HepG2 (cell line): ENCODE results near the gene MBLAC2. TPM values are rescaled to one million over a fixed set of nuclear protein-coding genes. Genes with fewer than 3 reads are reported as not detected.

Experiments used
- ATAC-seq: fragments of 200-7000 bp; cut with Tn5 transposase; 3 replicates; pipeline ENCODE4 v1.9.1; 2020; ENCODE audit warnings: mild to moderate bottlenecking, moderate library complexity
- BruUV-seq: library from RNA; stranded (reverse); fragments of 400-500 nt; replicated peaks from 2 replicates; lab custom pipeline; 2021; lab: Mats Ljungman, UMichigan
- CTCF ChIA-PET: fragments of 300-600 bp; formaldehyde crosslinking; extraction: SDS; loops from one replicate; lab custom pipeline; 2021; ENCODE audit warnings: low total read pairs, inconsistent platforms, low intra/inter-chr PET ratio; lab: Yijun Ruan, JAX
- POLR2A ChIA-PET: fragments of 350-600 bp; sonication (Branson Sonifier 250); formaldehyde crosslinking; loops from one replicate; lab custom pipeline; 2020; ENCODE audit warnings: antibody characterized with exemption, inconsistent platforms; lab: Yijun Ruan, JAX
- DNase-seq: peaks from one replicate; pipeline ENCODE4 v3.0.0-alpha.2; 2015; ENCODE audit warnings: low spot score
- FAIRE-seq: peaks from 3 replicates; lab custom pipeline; 2011; peaks lifted over from hg19 to GRCh38; lab: Jason Lieb, UNC
- H2AFZ ChIP-seq: one replicate; pipeline ENCODE4 v1.6.1; 2011; ENCODE audit warnings: low read length, inconsistent platforms
- H3K27ac ChIP-seq: fragments of 300-600 bp; 3 replicates; pipeline ENCODE4 v1.8.0; 2011; ENCODE audit warnings: mixed run types, mild to moderate bottlenecking, mixed read lengths, low read length, inconsistent platforms; ENCODE audit not compliant: insufficient read depth; ENCODE audit errors: extremely low read length
- H3K27me3 ChIP-seq, 2 experiments: fragments of 200-600 bp in 1 of 2; 2 replicates in 1 of 2; 3 replicates in 1 of 2; pipeline versions ENCODE4 v1.6.0 to v1.8.0; 2011; ENCODE audit warnings: low read length in 2 of 2, mild to moderate bottlenecking in 2 of 2, moderate library complexity in 2 of 2, inconsistent platforms in 1 of 2; ENCODE audit not compliant: insufficient read depth in 2 of 2, control insufficient read depth in 1 of 2
- H3K36me3 ChIP-seq, 2 experiments: fragments of 200-600 bp in 1 of 2; replicated peaks in 1 of 2; 2 replicates in 1 of 2; 3 replicates in 1 of 2; pipeline versions ENCODE4 v1.5.1 to v1.8.0; 2011; ENCODE audit warnings: low read length in 2 of 2, inconsistent platforms in 1 of 2; ENCODE audit not compliant: insufficient read depth in 2 of 2, control insufficient read depth in 1 of 2
- H3K4me1 ChIP-seq: 2 replicates; pipeline ENCODE4 v1.5.1; 2012; ENCODE audit warnings: low read length, inconsistent platforms; ENCODE audit not compliant: insufficient read depth
- H3K4me2 ChIP-seq: 2 replicates; pipeline ENCODE4 v1.6.0; 2011; ENCODE audit warnings: low read depth, low read length, inconsistent platforms
- H3K4me3 ChIP-seq, 3 experiments: fragments of 200-600 bp in 1 of 3; sonication (generic), shearing (Covaris generic) in 1 of 3; replicated peaks in 1 of 3; 2 replicates each; pipeline ENCODE4 v1.5.1; 2011 to 2016; ENCODE audit warnings: low read length in 3 of 3, inconsistent platforms in 2 of 3, low read depth in 2 of 3, mild to moderate bottlenecking in 2 of 3, control low read depth in 1 of 3, mixed read lengths in 1 of 3; ENCODE audit not compliant: insufficient read depth in 1 of 3
- H3K79me2 ChIP-seq: one replicate; pipeline ENCODE4 v1.6.1; 2011; ENCODE audit warnings: low read length, inconsistent platforms; ENCODE audit not compliant: insufficient read depth
- H3K9ac ChIP-seq: 2 replicates; pipeline ENCODE4 v1.6.0; 2011; ENCODE audit warnings: mild to moderate bottlenecking, low read depth, low read length, inconsistent platforms; ENCODE audit not compliant: insufficient read depth
- H3K9me3 ChIP-seq: 2 replicates; pipeline ENCODE4 v1.5.1; 2012; ENCODE audit warnings: mild to moderate bottlenecking, low read length
- H4K20me1 ChIP-seq: 2 replicates; pipeline ENCODE4 v1.6.0; 2011; ENCODE audit warnings: inconsistent platforms, mild to moderate bottlenecking, low read length, moderate library complexity; ENCODE audit not compliant: insufficient read depth
- ARID2 ChIP-seq: sonication (generic); formaldehyde crosslinking; IDR thresholded peaks from 2 replicates; pipeline ENCODE4 v1.8.1; 2022; ENCODE audit warnings: mild to moderate bottlenecking, missing genetic modification reagents, borderline replicate concordance
- EP300 ChIP-seq, 3 experiments: sonication (generic) in 1 of 3; formaldehyde crosslinking in 1 of 3; IDR thresholded peaks; 2 replicates each; pipeline versions ENCODE4 v1.5.1 to v1.6.1; 2011 to 2020; ENCODE audit warnings: low read depth in 2 of 3, low read length in 2 of 3, borderline replicate concordance in 1 of 3, improper control_type of control experiment in 1 of 3, mild to moderate bottlenecking in 1 of 3, missing genetic modification reagents in 1 of 3, moderate library complexity in 1 of 3
- GATAD1 ChIP-seq: IDR thresholded peaks from 2 replicates; pipeline ENCODE4 v1.6.1; 2016; ENCODE audit warnings: missing genetic modification reagents, missing compliant biosample characterization
- HDAC1 ChIP-seq: sonication (generic); formaldehyde crosslinking; IDR thresholded peaks from 2 replicates; pipeline ENCODE4 v1.5.1; 2020; ENCODE audit warnings: mild to moderate bottlenecking, missing genetic modification reagents
- MLLT10 ChIP-seq: sonication (generic); formaldehyde crosslinking; IDR thresholded peaks from 2 replicates; pipeline ENCODE4 v1.4.0; 2020; ENCODE audit warnings: missing genetic modification reagents
- NR2F6 ChIP-seq, 2 experiments: IDR thresholded peaks; 2 replicates each; pipeline ENCODE4 v1.6.1; 2016; ENCODE audit warnings: antibody characterized with exemption in 1 of 2, mild to moderate bottlenecking in 1 of 2
- RFX1 ChIP-seq: fragments of 450-650 bp; IDR thresholded peaks from 2 replicates; pipeline ENCODE4 v1.6.1; 2017
- RFX3 ChIP-seq: IDR thresholded peaks from 2 replicates; pipeline ENCODE4 v1.6.1; 2016; ENCODE audit warnings: missing biosample characterization, missing genetic modification reagents
- ZBTB20 ChIP-seq: sonication (generic); formaldehyde crosslinking; IDR thresholded peaks from 2 replicates; pipeline ENCODE4 v1.8.1; 2023; ENCODE audit warnings: missing genetic modification reagents, low read depth, mild to moderate bottlenecking, borderline replicate concordance
- ZFP41 ChIP-seq: sonication (generic); formaldehyde crosslinking; IDR thresholded peaks from 2 replicates; pipeline ENCODE4 v1.4.0; 2020; ENCODE audit warnings: mild to moderate bottlenecking, missing genetic modification reagents, borderline replicate concordance
- ZNF619 ChIP-seq: sonication (generic); formaldehyde crosslinking; IDR thresholded peaks from 2 replicates; pipeline ENCODE4 v1.4.0; 2020; ENCODE audit warnings: mild to moderate bottlenecking, missing genetic modification reagents
- ZNF879 ChIP-seq: sonication (generic); formaldehyde crosslinking; IDR thresholded peaks from 2 replicates; pipeline ENCODE4 v1.8.1; 2023; ENCODE audit warnings: missing genetic modification reagents
- WGBS: methylation state at CpG from one replicate; pipeline ENCODE4 v1.1.6; 2017; ENCODE audit warnings: low lambda C conversion rate; 5-methylcytosine and 5-hydroxymethylcytosine counted together
- in situ Hi-C: cut with HindIII; loops from 2 replicates; pipeline ENCODE4 v1.10.0; 2017; ENCODE audit warnings: low pct_unique_long_range_greater_than_20kb; ENCODE audit not compliant: extremely low pct_ligation_motif_present
- intact Hi-C: fragments of 100-400 bp; cut with micrococcal nuclease; formaldehyde crosslinking; loops from one replicate; pipeline ENCODE4 v1.10.0; 2022; ENCODE audit not compliant: unreplicated experiment
- polyA plus RNA-seq, 8 experiments: library from polyadenylated mRNA; depleted of rRNA in 3 of 8; stranded (reverse) in 7 of 8; unstranded in 1 of 8; fragments of >200 nt; fragmentation: Illumina TruSeq in 4 of 8; extraction: Trizol in 4 of 8; gene quantifications; 2 replicates each; pipeline versions ENCODE4 v1.2.1 to v1.2.3, GENCODE V29; 2011 to 2016; ENCODE audit warnings: low read depth in 4 of 8, missing spikeins in 1 of 8, mixed read lengths in 1 of 8; ENCODE audit not compliant: insufficient read depth in 1 of 8
- total RNA-seq, 5 experiments: library from RNA; depleted of rRNA; stranded (reverse); fragments of >200 nt; fragmentation: Illumina TruSeq; extraction: Trizol; gene quantifications; 2 replicates each; pipeline ENCODE4 v1.2.3, GENCODE V29; 2016; ENCODE audit warnings: low read depth in 1 of 5
- TF ChIP-seq, protein P1 (sequence below): sonication (generic); formaldehyde crosslinking; IDR thresholded peaks from 2 replicates; pipeline ENCODE4 v1.4.0; 2020; ENCODE audit warnings: missing genetic modification reagents
- TF ChIP-seq, protein P2 (sequence below): sonication (generic); formaldehyde crosslinking; IDR thresholded peaks from 2 replicates; pipeline ENCODE4 v1.5.1; 2020; ENCODE audit warnings: missing genetic modification reagents, mild to moderate bottlenecking, borderline replicate concordance
- TF ChIP-seq, protein P3 (sequence below): sonication (generic); formaldehyde crosslinking; IDR thresholded peaks from 2 replicates; pipeline ENCODE4 v1.8.0; 2022; ENCODE audit warnings: missing genetic modification reagents, low read depth, mild to moderate bottlenecking, borderline replicate concordance
- TF ChIP-seq, protein P4 (sequence below): sonication (generic); formaldehyde crosslinking; IDR thresholded peaks from 2 replicates; pipeline ENCODE4 v1.5.0; 2020; ENCODE audit warnings: missing genetic modification reagents

MBLAC2 gene
- total and polyA plus RNA-seq, 2 of the 13 experiments (the other 11 are each of a cell fraction or from before 2014, with no cell fraction given), result 2.9 to 4.1 TPM

DNA sequence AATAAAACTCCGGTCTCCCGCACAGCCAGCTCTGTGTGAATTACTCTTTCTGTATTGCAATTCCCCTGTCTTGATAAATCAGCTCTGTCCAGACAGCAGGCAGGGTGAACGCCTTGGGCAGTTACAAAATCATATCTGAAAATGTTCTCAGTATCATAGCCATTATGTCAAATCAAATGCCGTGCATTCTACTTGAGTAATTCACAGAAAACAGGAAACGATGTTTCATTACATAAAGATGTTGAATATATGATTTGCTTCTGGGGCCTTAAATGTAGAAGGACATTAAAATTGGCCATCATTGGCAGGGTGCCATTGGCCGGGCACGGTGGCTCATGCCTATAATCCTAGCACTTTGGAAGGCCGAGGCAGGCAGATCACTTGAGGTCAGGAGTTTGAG lies 8.6 kb upstream of the MBLAC2 start (continued):
- TF ChIP-seq, protein P1, sequence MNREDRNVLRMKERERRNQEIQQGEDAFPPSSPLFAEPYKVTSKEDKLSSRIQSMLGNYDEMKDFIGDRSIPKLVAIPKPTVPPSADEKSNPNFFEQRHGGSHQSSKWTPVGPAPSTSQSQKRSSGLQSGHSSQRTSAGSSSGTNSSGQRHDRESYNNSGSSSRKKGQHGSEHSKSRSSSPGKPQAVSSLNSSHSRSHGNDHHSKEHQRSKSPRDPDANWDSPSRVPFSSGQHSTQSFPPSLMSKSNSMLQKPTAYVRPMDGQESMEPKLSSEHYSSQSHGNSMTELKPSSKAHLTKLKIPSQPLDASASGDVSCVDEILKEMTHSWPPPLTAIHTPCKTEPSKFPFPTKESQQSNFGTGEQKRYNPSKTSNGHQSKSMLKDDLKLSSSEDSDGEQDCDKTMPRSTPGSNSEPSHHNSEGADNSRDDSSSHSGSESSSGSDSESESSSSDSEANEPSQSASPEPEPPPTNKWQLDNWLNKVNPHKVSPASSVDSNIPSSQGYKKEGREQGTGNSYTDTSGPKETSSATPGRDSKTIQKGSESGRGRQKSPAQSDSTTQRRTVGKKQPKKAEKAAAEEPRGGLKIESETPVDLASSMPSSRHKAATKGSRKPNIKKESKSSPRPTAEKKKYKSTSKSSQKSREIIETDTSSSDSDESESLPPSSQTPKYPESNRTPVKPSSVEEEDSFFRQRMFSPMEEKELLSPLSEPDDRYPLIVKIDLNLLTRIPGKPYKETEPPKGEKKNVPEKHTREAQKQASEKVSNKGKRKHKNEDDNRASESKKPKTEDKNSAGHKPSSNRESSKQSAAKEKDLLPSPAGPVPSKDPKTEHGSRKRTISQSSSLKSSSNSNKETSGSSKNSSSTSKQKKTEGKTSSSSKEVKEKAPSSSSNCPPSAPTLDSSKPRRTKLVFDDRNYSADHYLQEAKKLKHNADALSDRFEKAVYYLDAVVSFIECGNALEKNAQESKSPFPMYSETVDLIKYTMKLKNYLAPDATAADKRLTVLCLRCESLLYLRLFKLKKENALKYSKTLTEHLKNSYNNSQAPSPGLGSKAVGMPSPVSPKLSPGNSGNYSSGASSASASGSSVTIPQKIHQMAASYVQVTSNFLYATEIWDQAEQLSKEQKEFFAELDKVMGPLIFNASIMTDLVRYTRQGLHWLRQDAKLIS (CRISPR knock-in tag), result no peak
- TF ChIP-seq ZBTB20 (CRISPR knock-in tag) (no peak), ZFP41 (no peak), ZNF619 (CRISPR knock-in tag) (no peak), RFX3 (CRISPR knock-in tag) (no peak), GATAD1 (no peak), ARID2 (CRISPR knock-in tag) (no peak), EP300 (IDR thresholded peaks at IDR 0.05; ENCODE audit: low read depth in 2 of 2, low read length in 2 of 2) (no peak), EP300 (CRISPR knock-in tag; IDR thresholded peaks at IDR 0.05; ENCODE audit: borderline replicate concordance) (no peak), RFX1 (no peak), MLLT10 (no peak), ZNF879 (no peak)

DNA sequence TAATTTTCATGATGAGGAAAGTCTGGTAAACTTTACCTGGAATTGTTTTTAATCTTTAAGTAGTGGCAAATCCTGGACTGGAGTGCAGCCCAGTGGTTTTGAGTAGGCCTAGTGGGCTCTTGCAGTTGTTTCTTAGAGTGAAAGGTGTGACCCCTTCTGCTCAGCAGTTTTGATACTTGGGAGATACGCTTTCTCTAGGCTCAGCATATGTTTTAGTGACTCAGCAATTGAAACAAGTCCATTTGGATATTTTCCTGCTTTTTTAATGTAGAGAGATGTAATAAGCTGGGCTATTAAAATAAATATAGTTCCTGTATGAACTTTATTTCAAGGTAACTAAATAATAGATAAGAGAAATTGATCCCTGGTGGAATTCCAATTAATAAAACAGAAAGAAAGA lies 6.1 kb upstream of the MBLAC2 start:
- Histone ChIP-seq H3K4me1 (peaks cover 20% of the 10 kb centered on the region), H3K27me3 (no peaks in the 10 kb centered on the region), H3K9ac (no peak overlapping the region), H3K9me3 (no peaks in the 10 kb centered on the region), H3K4me3 (no peak overlapping the region), H2AFZ (no peak overlapping the region), H4K20me1 (no peaks in the 10 kb centered on the region), H3K79me2 (no peaks in the 10 kb centered on the region), H3K27ac (no peak overlapping the region), H3K36me3 (0 out of 5 replicates have a peak, but pooled peaks cover 0 to 4% of the 10 kb centered on the region in 2 experiments), H3K4me2 (no peak overlapping the region)
- ATAC-seq (no peak), FAIRE-seq (no peak), DNase-seq (no peak)
- WGBS, result 90% methylated on average over 1 of the region's 1 CpG
- in situ Hi-C loops, result no loop called here
- intact Hi-C loops, result no loop called here
- ChIA-PET POLR2A (no interaction called here), CTCF (no interaction called here)
- BruUV-seq, result no TSS peak
- TF ChIP-seq NR2F6 (IDR thresholded peaks at IDR 0.05) (no peak), NR2F6 (CRISPR knock-in tag; IDR thresholded peaks at IDR 0.05) (no peak), HDAC1 (CRISPR knock-in tag) (no peak)
- TF ChIP-seq, protein P2, sequence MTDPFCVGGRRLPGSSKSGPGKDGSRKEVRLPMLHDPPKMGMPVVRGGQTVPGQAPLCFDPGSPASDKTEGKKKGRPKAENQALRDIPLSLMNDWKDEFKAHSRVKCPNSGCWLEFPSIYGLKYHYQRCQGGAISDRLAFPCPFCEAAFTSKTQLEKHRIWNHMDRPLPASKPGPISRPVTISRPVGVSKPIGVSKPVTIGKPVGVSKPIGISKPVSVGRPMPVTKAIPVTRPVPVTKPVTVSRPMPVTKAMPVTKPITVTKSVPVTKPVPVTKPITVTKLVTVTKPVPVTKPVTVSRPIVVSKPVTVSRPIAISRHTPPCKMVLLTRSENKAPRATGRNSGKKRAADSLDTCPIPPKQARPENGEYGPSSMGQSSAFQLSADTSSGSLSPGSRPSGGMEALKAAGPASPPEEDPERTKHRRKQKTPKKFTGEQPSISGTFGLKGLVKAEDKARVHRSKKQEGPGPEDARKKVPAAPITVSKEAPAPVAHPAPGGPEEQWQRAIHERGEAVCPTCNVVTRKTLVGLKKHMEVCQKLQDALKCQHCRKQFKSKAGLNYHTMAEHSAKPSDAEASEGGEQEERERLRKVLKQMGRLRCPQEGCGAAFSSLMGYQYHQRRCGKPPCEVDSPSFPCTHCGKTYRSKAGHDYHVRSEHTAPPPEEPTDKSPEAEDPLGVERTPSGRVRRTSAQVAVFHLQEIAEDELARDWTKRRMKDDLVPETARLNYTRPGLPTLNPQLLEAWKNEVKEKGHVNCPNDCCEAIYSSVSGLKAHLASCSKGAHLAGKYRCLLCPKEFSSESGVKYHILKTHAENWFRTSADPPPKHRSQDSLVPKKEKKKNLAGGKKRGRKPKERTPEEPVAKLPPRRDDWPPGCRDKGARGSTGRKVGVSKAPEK (CRISPR knock-in tag), result no peak
- TF ChIP-seq, protein P3, sequence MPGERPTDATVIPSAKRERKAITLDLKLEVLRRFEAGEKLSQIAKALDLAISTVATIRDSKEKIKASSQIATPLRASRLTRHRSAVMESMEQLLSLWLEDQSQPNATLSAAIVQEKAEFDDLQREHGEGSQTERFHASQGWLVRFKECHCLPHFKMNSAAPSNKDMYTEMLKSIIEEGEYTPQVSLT, result no peak
- TF ChIP-seq, protein P4, sequence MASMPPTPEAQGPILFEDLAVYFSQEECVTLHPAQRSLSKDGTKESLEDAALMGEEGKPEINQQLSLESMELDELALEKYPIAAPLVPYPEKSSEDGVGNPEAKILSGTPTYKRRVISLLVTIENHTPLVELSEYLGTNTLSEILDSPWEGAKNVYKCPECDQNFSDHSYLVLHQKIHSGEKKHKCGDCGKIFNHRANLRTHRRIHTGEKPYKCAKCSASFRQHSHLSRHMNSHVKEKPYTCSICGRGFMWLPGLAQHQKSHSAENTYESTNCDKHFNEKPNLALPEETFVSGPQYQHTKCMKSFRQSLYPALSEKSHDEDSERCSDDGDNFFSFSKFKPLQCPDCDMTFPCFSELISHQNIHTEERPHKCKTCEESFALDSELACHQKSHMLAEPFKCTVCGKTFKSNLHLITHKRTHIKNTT (CRISPR knock-in tag), result no peak
